ENCODE data around the gene CNNM4. TPM values are rescaled to one million over a fixed set of nuclear protein-coding genes. Genes with fewer than 3 reads are reported as not detected.

Gene CNNM4
- total and polyA plus RNA-seq, 3 experiments from 2014 or later = 4.1 to 7.2 (median 6.9) TPM

DNA sequence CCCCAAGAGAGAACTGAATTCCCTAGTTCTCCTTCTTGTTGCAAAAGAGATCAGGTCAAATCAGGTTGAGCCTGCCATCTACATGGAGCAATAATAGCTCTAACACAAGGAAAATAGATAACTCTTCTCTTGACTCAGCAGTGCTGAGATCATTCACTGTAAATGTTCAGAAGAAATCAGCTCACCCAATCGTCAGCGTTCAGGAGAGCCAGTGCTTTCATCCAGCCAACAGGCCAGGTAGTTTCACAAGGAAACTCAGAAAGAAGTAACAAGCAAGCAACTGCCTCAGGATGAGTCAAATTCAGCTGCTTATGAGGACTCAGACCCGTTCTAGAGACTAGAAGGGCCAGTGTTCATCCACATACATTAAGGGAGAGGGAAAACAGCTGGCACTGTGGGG is 26.8 kb upstream of the CNNM4 start:
- H3K36me3 ChIP-seq (ENCODE audit: insufficient read depth, low read length) = peaks cover 22% of the 10 kb centered on the region
- DNase-seq = no peak
- Mint-ChIP-seq H3K9me3 (no peaks in the 10 kb centered on the region), H3K36me3 (peaks cover 8 to 64% (median 19%) of the 10 kb centered on the region in 3 donors), H3K27ac (peak overlapping the region in 3 of 8 donors; percentile 10 to 72 (median 10)), H3K4me1 (peaks cover 13 to 27% (median 19%) of the 10 kb centered on the region in 3 donors), H3K4me3 (no peak overlapping the region), H3K27me3 (no peaks in the 10 kb centered on the region)
- no peak overlapping the region for H3K4me3 ChIP-seq (ENCODE audit: low read length)
- H3K9me3 ChIP-seq (ENCODE audit: low read length) = no peaks in the 10 kb centered on the region
- CTCF ChIA-PET = interaction anchor here (2.1 kb wide), 1 partner anchor 26 kb away, joined by 4 read pairs; the partner anchor contains the start of gene CNNM4
- POLR2A ChIA-PET = no interaction called here
- no peak overlapping the region for H3K27ac ChIP-seq (ENCODE audit: low read depth, low read length)
- H3K4me1 ChIP-seq (ENCODE audit: insufficient read depth, low read length) = peaks cover 1% of the 10 kb centered on the region
- no peaks in the 10 kb centered on the region for H3K27me3 ChIP-seq (ENCODE audit: insufficient read depth, low read length, poor library complexity, severe bottlenecking)

DNA sequence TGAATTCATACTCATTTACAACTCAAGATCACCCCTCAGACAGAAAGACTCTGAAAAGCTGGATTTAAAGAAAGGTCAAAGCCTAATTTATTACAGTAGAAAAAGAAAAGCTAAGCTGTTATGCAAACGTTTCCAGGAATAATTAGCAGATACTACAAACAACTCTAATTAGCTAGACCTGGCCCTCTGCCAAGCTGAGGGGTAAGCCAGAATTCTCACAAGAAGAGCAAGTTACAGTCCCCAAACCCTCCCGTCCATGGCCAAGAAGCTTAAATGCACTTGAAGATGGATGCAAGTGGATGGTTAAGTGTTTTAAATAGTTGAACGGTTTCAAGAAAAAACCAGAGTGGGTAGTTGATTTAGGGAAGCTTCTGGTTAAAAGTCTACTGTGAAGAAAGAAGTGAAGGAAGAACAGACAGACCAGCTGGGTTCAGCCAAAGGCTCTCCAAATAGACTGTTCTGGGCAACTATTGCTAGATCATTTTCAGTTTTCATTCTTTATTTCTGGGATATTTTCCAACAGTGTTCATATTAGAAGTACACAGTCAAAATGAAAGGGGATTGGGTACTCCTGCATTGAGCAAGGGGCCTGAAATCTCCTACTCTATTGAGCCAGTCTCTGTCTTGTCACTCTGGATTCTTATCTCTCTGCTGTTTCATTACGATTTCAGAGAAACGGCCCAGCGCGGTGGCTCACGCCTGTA is 25.7 kb upstream of the CNNM4 start:
- Mint-ChIP-seq H3K4me3 (peak overlapping the region in 1 of 7 donors; percentile 36), H3K9me3 (no peaks in the 10 kb centered on the region), H3K27ac (peak overlapping the region in 3 of 8 donors; percentile 16 to 66 (median 27)), H3K27me3 (no peaks in the 10 kb centered on the region), H3K36me3 (peaks cover 7 to 65% (median 19%) of the 10 kb centered on the region in 3 donors), H3K4me1 (peaks cover 23 to 38% (median 30%) of the 10 kb centered on the region in 3 donors)
- Histone ChIP-seq H3K27ac (ENCODE audit: low read depth, low read length) (no peak overlapping the region), H3K4me1 (ENCODE audit: insufficient read depth, low read length) (peaks cover 7% of the 10 kb centered on the region), H3K27me3 (ENCODE audit: insufficient read depth, low read length, poor library complexity, severe bottlenecking) (no peaks in the 10 kb centered on the region), H3K36me3 (ENCODE audit: insufficient read depth, low read length) (peaks cover 22% of the 10 kb centered on the region), H3K9me3 (ENCODE audit: low read length) (no peaks in the 10 kb centered on the region), H3K4me3 (ENCODE audit: low read length) (no peak overlapping the region)
- POLR2A ChIA-PET = no interaction called here
- CTCF ChIA-PET = interaction anchor here (1.2 to 2.1 kb wide), 3 partner anchors 25 to 30 kb away, joined by 4 read pairs; partner anchors contain the start of gene CNNM4
- no peak for DNase-seq

DNA sequence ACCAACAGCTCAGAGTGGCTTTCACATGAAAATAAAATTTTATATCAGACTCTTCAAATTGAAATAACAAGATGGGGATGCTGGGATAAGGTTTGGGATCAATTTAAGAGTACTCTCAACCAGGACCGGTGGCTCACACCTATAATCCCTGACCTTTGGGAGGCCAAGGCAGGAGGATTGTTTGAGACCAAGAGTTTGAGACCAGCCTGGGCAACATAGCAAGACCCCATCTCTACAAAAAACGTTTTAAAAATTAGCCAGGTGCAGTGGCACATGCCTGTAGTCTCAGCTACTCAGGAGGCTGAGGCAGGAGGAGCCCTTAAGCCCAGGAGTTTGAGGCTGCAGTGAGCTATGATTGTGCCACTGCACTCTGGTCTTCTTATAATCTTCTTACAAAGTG is 23.5 kb upstream of the CNNM4 start:
- no peak overlapping the region for H3K4me3 ChIP-seq (ENCODE audit: low read length)
- DNase-seq = no peak
- no peak overlapping the region for H3K27ac ChIP-seq (ENCODE audit: low read depth, low read length)
- H3K9me3 Mint-ChIP-seq = no peaks in the 10 kb centered on the region
- peak overlapping the region in 4 of 8 donors; percentile 72 to 87 (median 81) for H3K27ac Mint-ChIP-seq
- H3K27me3 ChIP-seq (ENCODE audit: insufficient read depth, low read length, poor library complexity, severe bottlenecking) = no peaks in the 10 kb centered on the region
- ChIA-PET CTCF (interaction anchor here (1.8 kb wide), 1 partner anchor 64 kb away, joined by 4 read pairs; no protein-coding TSS in a partner anchor), POLR2A (no interaction called here)
- peaks cover 3 to 51% (median 12%) of the 10 kb centered on the region in 3 donors for H3K36me3 Mint-ChIP-seq
- peak overlapping the region in 2 of 7 donors; percentile 62 to 63 for H3K4me3 Mint-ChIP-seq
- H3K4me1 Mint-ChIP-seq = peaks cover 33 to 51% (median 41%) of the 10 kb centered on the region in 3 donors
- H3K4me1 ChIP-seq (ENCODE audit: insufficient read depth, low read length) = peaks cover 11% of the 10 kb centered on the region
- peaks cover 0 to 1% of the 10 kb centered on the region in 2 donors for H3K27me3 Mint-ChIP-seq
- no peaks in the 10 kb centered on the region for H3K9me3 ChIP-seq (ENCODE audit: low read length)
- peaks cover 17% of the 10 kb centered on the region for H3K36me3 ChIP-seq (ENCODE audit: insufficient read depth, low read length)

GRCh38 chr2:96737831-96738230 is 22.9 kb upstream of the CNNM4 start:
- Histone ChIP-seq H3K27me3 (ENCODE audit: insufficient read depth, low read length, poor library complexity, severe bottlenecking) (no peaks in the 10 kb centered on the region), H3K9me3 (ENCODE audit: low read length) (no peaks in the 10 kb centered on the region), H3K36me3 (ENCODE audit: insufficient read depth, low read length) (peaks cover 17% of the 10 kb centered on the region), H3K4me3 (ENCODE audit: low read length) (no peak overlapping the region), H3K4me1 (ENCODE audit: insufficient read depth, low read length) (peaks cover 11% of the 10 kb centered on the region), H3K27ac (ENCODE audit: low read depth, low read length) (no peak overlapping the region)
- Mint-ChIP-seq H3K4me1 (peaks cover 34 to 52% (median 41%) of the 10 kb centered on the region in 3 donors), H3K27me3 (peaks cover 0 to 1% of the 10 kb centered on the region in 2 donors), H3K9me3 (no peaks in the 10 kb centered on the region), H3K27ac (peak overlapping the region in 7 of 8 donors; percentile 57 to 90 (median 78)), H3K36me3 (peaks cover 3 to 48% (median 12%) of the 10 kb centered on the region in 3 donors), H3K4me3 (peak overlapping the region in 6 of 7 donors; percentile 0 to 83 (median 58))
- CTCF ChIA-PET = interaction anchor here (1.8 kb wide), 1 partner anchor 63 kb away, joined by 4 read pairs; no protein-coding TSS in a partner anchor
- POLR2A ChIA-PET = no interaction called here
- peak in 2 of 5 donors; percentile 15 to 52 for DNase-seq

- Histone ChIP-seq H3K36me3 (ENCODE audit: insufficient read depth, low read length) (peaks cover 4% of the 10 kb centered on the region), H3K9me3 (ENCODE audit: low read length) (no peaks in the 10 kb centered on the region), H3K27me3 (ENCODE audit: insufficient read depth, low read length, poor library complexity, severe bottlenecking) (no peaks in the 10 kb centered on the region), H3K4me1 (ENCODE audit: insufficient read depth, low read length) (peaks cover 11% of the 10 kb centered on the region), H3K4me3 (ENCODE audit: low read length) (peak overlapping the region; percentile 56), H3K27ac (ENCODE audit: low read depth, low read length) (peak overlapping the region; percentile 82)
- ChIA-PET CTCF (interaction anchor here (1.0 to 1.8 kb wide), 2 partner anchors 22 to 62 kb away, joined by 4 to 5 read pairs; partner anchors contain the start of gene CNNM4), POLR2A (no interaction called here)
- Mint-ChIP-seq H3K36me3 (peaks cover 0 to 35% (median 2%) of the 10 kb centered on the region in 3 donors), H3K4me1 (peaks cover 35 to 53% (median 41%) of the 10 kb centered on the region in 3 donors), H3K27me3 (peaks cover 0 to 1% of the 10 kb centered on the region in 2 donors), H3K27ac (peak overlapping the region; percentile 80 to 100 (median 96)), H3K4me3 (peak overlapping the region; percentile 92 to 98 (median 96)), H3K9me3 (no peaks in the 10 kb centered on the region)
- DNase-seq = no peak
These were observed 21.5 kb upstream of the CNNM4 start for GRCh38 chr2:96739076-96739632.

DNA sequence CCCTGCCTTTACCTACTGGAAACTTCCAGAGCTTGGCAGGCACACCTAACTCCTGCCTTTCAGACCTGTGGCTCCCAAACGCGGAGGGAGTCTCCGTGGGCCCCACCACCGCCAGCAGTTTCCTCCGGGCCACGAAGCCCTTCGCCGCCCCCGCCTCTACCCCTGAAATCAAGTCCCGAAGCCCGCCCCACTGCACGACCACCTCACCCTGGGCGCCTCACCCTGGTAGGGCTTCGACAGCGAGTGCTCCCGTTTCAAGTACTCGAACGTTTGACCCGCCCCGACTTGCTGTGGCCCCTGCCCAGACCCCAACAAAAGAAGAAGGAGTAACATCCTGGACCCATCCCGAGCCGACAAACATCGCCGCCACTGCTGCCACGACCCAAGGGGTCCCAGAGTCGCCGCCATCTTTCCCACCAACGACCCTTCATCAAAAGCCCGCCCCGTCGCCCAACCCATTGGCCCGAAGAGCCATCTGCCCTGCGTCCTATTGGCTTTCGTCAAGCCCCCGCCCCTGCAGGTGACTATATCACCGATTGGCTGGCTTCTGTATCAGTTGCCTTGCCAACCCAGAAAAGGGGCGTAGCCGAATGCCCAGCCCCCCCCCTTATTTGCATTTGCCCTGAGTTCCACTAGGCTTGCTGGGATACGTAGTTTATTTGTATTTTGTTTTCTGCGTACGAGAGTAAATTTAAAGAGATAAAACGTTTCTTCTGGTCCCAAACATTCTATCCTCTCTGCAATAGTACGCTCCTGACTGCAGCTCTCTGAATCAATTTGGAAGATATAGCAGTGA is 20.9 kb upstream of the CNNM4 start, which contains the start of gene LMAN2L:
TSS of gene LMAN2L (minus strand) at position 432 of the 796 bp plus-strand sequence. CDS start at position 408, 24 bp downstream.
- no peaks in the 10 kb centered on the region for H3K9me3 Mint-ChIP-seq
- H3K4me1 Mint-ChIP-seq = peaks cover 32 to 53% (median 41%) of the 10 kb centered on the region in 3 donors
- H3K4me1 ChIP-seq (ENCODE audit: insufficient read depth, low read length) = peaks cover 11% of the 10 kb centered on the region
- DNase-seq = peak; percentile 91 to 99 (median 96)
- no peaks in the 10 kb centered on the region for H3K9me3 ChIP-seq (ENCODE audit: low read length)
- peaks cover 0 to 28% (median 0%) of the 10 kb centered on the region in 3 donors for H3K36me3 Mint-ChIP-seq
- no peaks in the 10 kb centered on the region for H3K27me3 ChIP-seq (ENCODE audit: insufficient read depth, low read length, poor library complexity, severe bottlenecking)
- peak within 1 kb of the TSS; percentile 82 for H3K27ac ChIP-seq (ENCODE audit: low read depth, low read length)
- peak within 1 kb of the TSS; percentile 92 to 98 (median 96) for H3K4me3 Mint-ChIP-seq
- H3K27ac Mint-ChIP-seq = peak within 1 kb of the TSS; percentile 80 to 100 (median 96)
- H3K36me3 ChIP-seq (ENCODE audit: insufficient read depth, low read length) = no peaks in the 10 kb centered on the region
- H3K4me3 ChIP-seq (ENCODE audit: low read length) = peak within 1 kb of the TSS; percentile 56
- ChIA-PET POLR2A (interaction anchor here (1.3 kb wide), 1 partner anchor 21 kb away, joined by 10 read pairs; the partner anchor contains the start of gene CNNM4), CTCF (interaction anchor here (0.6 to 3.2 kb wide), 5 partner anchors 20 to 221 kb away, joined by 3 to 11 read pairs (median 3); partner anchors contain the start of gene CNNM4)
- peaks cover 0 to 1% of the 10 kb centered on the region in 2 donors for H3K27me3 Mint-ChIP-seq

DNA sequence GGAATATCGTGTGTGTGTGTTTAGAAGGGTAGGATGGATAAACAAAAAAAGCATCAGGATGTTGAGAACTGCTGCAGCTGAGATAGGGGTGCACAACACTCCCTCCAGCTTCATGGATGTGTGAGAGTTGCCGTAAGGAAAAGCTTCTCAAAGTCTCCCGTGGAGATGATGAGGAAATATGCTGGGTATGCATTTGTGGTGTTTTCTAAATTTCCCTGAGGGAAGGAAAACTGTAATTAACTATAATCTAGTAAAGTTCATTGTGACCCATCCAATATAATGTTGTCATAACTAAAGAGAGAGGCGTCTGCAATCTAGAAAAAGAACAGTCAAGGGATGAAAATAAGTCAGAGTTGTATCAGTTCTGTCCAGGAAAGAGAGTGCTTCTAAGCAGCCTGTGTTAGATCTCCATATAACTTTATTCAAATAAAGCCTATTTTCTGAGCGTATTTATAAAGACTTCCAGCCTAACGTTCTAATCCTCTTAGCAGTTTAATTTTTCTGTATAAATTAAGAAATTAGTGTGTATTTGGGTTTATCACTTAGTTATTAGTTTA is 13.6 kb upstream of the CNNM4 start:
- ChIA-PET POLR2A (no interaction called here), CTCF (no interaction called here)
- Mint-ChIP-seq H3K4me3 (no peak overlapping the region), H3K9me3 (no peaks in the 10 kb centered on the region), H3K36me3 (no peaks in the 10 kb centered on the region), H3K4me1 (peaks cover 0 to 2% (median 2%) of the 10 kb centered on the region in 3 donors), H3K27me3 (peaks cover 2 to 4% of the 10 kb centered on the region in 2 donors), H3K27ac (peak overlapping the region in 1 of 8 donors; percentile 88)
- no peaks in the 10 kb centered on the region for H3K4me1 ChIP-seq (ENCODE audit: insufficient read depth, low read length)
- H3K9me3 ChIP-seq (ENCODE audit: low read length) = no peaks in the 10 kb centered on the region
- H3K27ac ChIP-seq (ENCODE audit: low read depth, low read length) = no peak overlapping the region
- H3K36me3 ChIP-seq (ENCODE audit: insufficient read depth, low read length) = no peaks in the 10 kb centered on the region
- no peak for DNase-seq
- H3K27me3 ChIP-seq (ENCODE audit: insufficient read depth, low read length, poor library complexity, severe bottlenecking) = no peaks in the 10 kb centered on the region
- no peak overlapping the region for H3K4me3 ChIP-seq (ENCODE audit: low read length)
